Thyroid gland (tissue), 4 donors: Measurements from ENCODE around the gene DLX2. TPM values are rescaled to one million over a fixed set of nuclear protein-coding genes. Genes with fewer than 3 reads are reported as not detected.

Experiments used
- DNase-seq, 2 donors: peaks; one replicate each; pipeline ENCODE4 v3.0.0-alpha.2; 2019
- H3K27ac ChIP-seq, 3 donors: fragments of 200-600 bp; sonication (generic); 1 replicate in 2 of 3; 2 replicates in 1 of 3; pipeline ENCODE4 v1.5.1; 2016 to 2019; ENCODE audit warnings: mild to moderate bottlenecking in 1 of 3, moderate library complexity in 1 of 3
- H3K27me3 ChIP-seq: fragments of 200-600 bp; sonication (generic); one replicate; pipeline ENCODE4 v1.5.1; 2019
- H3K36me3 ChIP-seq, 2 donors: fragments of 200-600 bp; sonication (generic); one replicate each; pipeline ENCODE4 v1.5.1; 2016 to 2019
- H3K4me1 ChIP-seq, 2 donors: fragments of 200-600 bp; sonication (generic); one replicate each; pipeline ENCODE4 v1.5.1; 2017 to 2019
- H3K4me3 ChIP-seq, 3 donors: fragments of 200-600 bp; sonication (generic); replicated peaks in 1 of 3; 1 replicate in 2 of 3; 2 replicates in 1 of 3; pipeline ENCODE4 v1.5.1; 2016; ENCODE audit warnings: mild to moderate bottlenecking in 1 of 3
- H3K9me3 ChIP-seq: fragments of 200-600 bp; sonication (generic); one replicate; pipeline ENCODE4 v1.5.1; 2017
- POLR2A ChIP-seq, 2 donors: fragments of 450-650 bp; IDR thresholded peaks; one replicate each; pipeline ENCODE4 v1.6.1; 2017; ENCODE audit warnings: antibody characterized with exemption in 2 of 2, mild to moderate bottlenecking in 2 of 2, moderate library complexity in 1 of 2
- WGBS, 2 donors: methylation state at CpG; one replicate each; pipeline ENCODE4 v1.1.5; 2017; 5-methylcytosine and 5-hydroxymethylcytosine counted together
- intact Hi-C: fragments of 100-400 bp; cut with DNase I; formaldehyde crosslinking; loops from one replicate; pipeline ENCODE4 v1.15.1; 2023
- total RNA-seq, 4 donors: library from RNA; depleted of rRNA; stranded (reverse); fragments of >200 nt; gene quantifications; one replicate each; pipeline ENCODE4 v1.2.3, GENCODE V29; 2016
- TF ChIP-seq, protein P1 (sequence below), 6 experiments: fragments of 200-600 bp in 3 of 6; fragments of 450-650 bp in 3 of 6; sonication (generic) in 3 of 6; IDR thresholded peaks; one replicate each; pipeline ENCODE4 v1.5.1; 2016 to 2019; ENCODE audit warnings: antibody characterized with exemption in 6 of 6, mild to moderate bottlenecking in 2 of 6, inconsistent platforms in 1 of 6, moderate library complexity in 1 of 6

Gene DLX2
- total RNA-seq, 4 donors from 2014 or later: 0.25 to 0.78 (median 0.40) TPM; not detected in 1

GRCh38 chr2:172080641-172081220, 22.0 kb downstream of the DLX2 start:
- no peak overlapping the region for H3K4me3 ChIP-seq
- peaks cover 14 to 28% of the 10 kb centered on the region in 2 donors for H3K4me1 ChIP-seq
- H3K27ac ChIP-seq: no peak overlapping the region
- WGBS, 2 donors: 24 to 31% methylated on average over 20 to 25 of the region's 25 CpGs
- intact Hi-C loops: no loop called here
- DNase-seq: no peak
- H3K9me3 ChIP-seq: no peaks in the 10 kb centered on the region
- peaks cover 38% of the 10 kb centered on the region for H3K27me3 ChIP-seq
- TF ChIP-seq, protein P1, sequence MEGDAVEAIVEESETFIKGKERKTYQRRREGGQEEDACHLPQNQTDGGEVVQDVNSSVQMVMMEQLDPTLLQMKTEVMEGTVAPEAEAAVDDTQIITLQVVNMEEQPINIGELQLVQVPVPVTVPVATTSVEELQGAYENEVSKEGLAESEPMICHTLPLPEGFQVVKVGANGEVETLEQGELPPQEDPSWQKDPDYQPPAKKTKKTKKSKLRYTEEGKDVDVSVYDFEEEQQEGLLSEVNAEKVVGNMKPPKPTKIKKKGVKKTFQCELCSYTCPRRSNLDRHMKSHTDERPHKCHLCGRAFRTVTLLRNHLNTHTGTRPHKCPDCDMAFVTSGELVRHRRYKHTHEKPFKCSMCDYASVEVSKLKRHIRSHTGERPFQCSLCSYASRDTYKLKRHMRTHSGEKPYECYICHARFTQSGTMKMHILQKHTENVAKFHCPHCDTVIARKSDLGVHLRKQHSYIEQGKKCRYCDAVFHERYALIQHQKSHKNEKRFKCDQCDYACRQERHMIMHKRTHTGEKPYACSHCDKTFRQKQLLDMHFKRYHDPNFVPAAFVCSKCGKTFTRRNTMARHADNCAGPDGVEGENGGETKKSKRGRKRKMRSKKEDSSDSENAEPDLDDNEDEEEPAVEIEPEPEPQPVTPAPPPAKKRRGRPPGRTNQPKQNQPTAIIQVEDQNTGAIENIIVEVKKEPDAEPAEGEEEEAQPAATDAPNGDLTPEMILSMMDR (IDR thresholded peaks at IDR 0.05): no peak
- no peak for TF ChIP-seq POLR2A (IDR thresholded peaks at IDR 0.05)
- H3K36me3 ChIP-seq: no peaks in the 10 kb centered on the region

DNA sequence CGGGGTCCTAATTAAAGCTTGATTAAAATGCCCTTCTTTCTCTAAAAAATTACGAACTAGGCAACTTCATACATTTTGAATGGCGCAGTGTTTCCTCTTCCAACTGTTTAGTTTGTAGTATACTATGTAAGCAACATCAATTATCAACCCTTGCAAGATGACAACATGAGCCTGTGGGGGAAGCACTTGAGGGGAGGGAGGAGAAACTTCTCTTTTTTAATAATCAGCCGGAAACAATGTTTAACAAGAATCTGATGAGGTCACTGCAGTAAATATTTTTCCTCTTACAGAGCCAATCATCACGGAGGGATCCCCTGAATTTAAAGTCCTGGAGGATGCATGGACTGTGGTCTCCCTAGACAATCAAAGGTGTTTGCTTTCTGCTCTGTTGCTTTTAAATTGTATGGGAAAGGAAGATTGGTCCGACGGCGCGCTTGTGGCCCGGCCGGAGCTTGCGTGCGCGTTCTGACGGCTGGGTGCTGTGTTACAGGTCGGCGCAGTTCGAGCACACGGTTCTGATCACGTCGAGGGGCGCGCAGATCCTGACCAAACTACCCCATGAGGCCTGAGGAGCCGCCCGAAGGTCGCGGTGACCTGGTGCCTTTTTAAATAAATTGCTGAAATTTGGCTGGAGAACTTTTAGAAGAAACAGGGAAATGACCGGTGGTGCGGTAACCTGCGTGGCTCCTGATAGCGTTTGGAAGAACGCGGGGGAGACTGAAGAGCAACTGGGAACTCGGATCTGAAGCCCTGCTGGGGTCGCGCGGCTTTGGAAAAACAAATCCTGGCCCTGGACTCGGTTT, 22.7 kb downstream of the DLX2 start:
- no peaks in the 10 kb centered on the region for H3K9me3 ChIP-seq
- H3K4me1 ChIP-seq: peaks cover 8 to 21% of the 10 kb centered on the region in 2 donors
- no peak overlapping the region for H3K27ac ChIP-seq
- no peak for DNase-seq
- no peaks in the 10 kb centered on the region for H3K36me3 ChIP-seq
- H3K4me3 ChIP-seq: no peak overlapping the region
- intact Hi-C loops: no loop called here
- TF ChIP-seq POLR2A (IDR thresholded peaks at IDR 0.05): no peak
- TF ChIP-seq, protein P1 (IDR thresholded peaks at IDR 0.05): no peak
- 35 to 40% methylated on average over 38 of the region's 38 CpGs for WGBS, 2 donors
- H3K27me3 ChIP-seq: peaks cover 32% of the 10 kb centered on the region

GRCh38 chr2:172079416-172079815, 23.3 kb downstream of the DLX2 start:
- intact Hi-C loops: no loop called here
- DNase-seq: no peak
- Histone ChIP-seq H3K27me3 (peaks cover 25% of the 10 kb centered on the region), H3K36me3 (no peaks in the 10 kb centered on the region), H3K9me3 (no peaks in the 10 kb centered on the region), H3K4me3 (no peak overlapping the region), H3K27ac (no peak overlapping the region), H3K4me1 (peaks cover 2 to 15% of the 10 kb centered on the region in 2 donors)
- WGBS, 2 donors: 76 to 80% methylated on average over 5 of the region's 5 CpGs
- no peak for TF ChIP-seq POLR2A (IDR thresholded peaks at IDR 0.05)
- TF ChIP-seq, protein P1 (IDR thresholded peaks at IDR 0.05): no peak

DNA sequence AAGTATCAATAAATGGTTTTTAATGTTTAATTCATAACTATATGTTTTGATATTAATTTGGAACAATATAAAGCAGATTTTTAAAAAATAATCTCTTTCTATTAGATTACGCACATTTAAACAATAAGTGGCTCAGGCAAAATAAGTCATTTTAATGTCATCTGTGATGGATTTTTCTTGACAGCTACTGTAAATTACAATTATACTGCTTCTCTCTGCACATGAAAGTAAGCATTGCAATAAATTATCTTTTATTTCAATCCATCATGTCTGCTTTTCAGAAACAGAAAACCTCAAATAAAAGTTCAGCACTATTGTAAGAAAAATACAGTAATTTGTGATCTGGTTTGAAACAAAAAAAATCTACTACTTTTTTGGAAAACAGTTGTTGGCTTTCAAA, 28.4 kb downstream of the DLX2 start:
- intact Hi-C loops: no loop called here

More for the DNA sequence above, 28.4 kb downstream of the DLX2 start:
- Histone ChIP-seq H3K27me3 (no peaks in the 10 kb centered on the region), H3K36me3 (no peaks in the 10 kb centered on the region), H3K4me1 (no peaks in the 10 kb centered on the region), H3K9me3 (no peaks in the 10 kb centered on the region), H3K4me3 (no peak overlapping the region), H3K27ac (no peak overlapping the region)
- 97 to 99% methylated on average over 1 of the region's 1 CpG for WGBS, 2 donors
- no peak for DNase-seq
- TF ChIP-seq, protein P1 (IDR thresholded peaks at IDR 0.05): no peak
- TF ChIP-seq POLR2A (IDR thresholded peaks at IDR 0.05): no peak
